ENCODE data around the gene FHIT. TPM values are rescaled to one million over a fixed set of nuclear protein-coding genes. Genes with fewer than 3 reads are reported as not detected.

FHIT gene
- polyA plus RNA-seq, 1 experiment, result 0.11 TPM

DNA sequence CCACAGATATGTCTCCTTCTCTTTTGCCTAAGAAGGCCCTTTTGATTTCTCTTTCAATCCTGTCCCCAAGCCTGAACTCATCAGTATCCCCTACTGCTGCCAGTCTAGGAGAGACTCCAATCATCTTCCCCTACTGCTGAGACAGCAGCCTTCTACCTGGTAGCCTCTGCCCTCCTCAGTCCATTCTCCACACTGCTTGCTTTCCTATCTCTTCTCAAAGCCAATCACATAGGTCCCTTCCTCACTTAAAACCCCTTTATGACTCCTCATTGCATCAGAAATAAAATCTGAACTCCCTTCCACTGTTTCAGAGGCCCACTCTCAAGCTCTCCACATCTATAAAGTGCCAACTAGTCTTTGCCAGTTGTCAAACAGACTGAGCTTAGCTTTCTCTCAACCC is 1119.6 kb downstream of the FHIT start:
- ChIA-PET POLR2A (no interaction called here), CTCF (no interaction called here)
- no peak overlapping the region for H3K4me3 ChIP-seq (ENCODE audit: low read depth, low read length)
- DNase-seq (ENCODE audit: low read depth), result no peak
- no peaks in the 10 kb centered on the region for H3K36me3 ChIP-seq (ENCODE audit: control insufficient read depth, insufficient read depth, low read length)
- H3K27me3 ChIP-seq (ENCODE audit: control insufficient read depth, insufficient read depth, low read length), result no peaks in the 10 kb centered on the region
- TF ChIP-seq, protein P1, sequence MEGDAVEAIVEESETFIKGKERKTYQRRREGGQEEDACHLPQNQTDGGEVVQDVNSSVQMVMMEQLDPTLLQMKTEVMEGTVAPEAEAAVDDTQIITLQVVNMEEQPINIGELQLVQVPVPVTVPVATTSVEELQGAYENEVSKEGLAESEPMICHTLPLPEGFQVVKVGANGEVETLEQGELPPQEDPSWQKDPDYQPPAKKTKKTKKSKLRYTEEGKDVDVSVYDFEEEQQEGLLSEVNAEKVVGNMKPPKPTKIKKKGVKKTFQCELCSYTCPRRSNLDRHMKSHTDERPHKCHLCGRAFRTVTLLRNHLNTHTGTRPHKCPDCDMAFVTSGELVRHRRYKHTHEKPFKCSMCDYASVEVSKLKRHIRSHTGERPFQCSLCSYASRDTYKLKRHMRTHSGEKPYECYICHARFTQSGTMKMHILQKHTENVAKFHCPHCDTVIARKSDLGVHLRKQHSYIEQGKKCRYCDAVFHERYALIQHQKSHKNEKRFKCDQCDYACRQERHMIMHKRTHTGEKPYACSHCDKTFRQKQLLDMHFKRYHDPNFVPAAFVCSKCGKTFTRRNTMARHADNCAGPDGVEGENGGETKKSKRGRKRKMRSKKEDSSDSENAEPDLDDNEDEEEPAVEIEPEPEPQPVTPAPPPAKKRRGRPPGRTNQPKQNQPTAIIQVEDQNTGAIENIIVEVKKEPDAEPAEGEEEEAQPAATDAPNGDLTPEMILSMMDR (IDR thresholded peaks at IDR 0.05; ENCODE audit: insufficient read depth, low read depth, low read length), result no peak

DNA sequence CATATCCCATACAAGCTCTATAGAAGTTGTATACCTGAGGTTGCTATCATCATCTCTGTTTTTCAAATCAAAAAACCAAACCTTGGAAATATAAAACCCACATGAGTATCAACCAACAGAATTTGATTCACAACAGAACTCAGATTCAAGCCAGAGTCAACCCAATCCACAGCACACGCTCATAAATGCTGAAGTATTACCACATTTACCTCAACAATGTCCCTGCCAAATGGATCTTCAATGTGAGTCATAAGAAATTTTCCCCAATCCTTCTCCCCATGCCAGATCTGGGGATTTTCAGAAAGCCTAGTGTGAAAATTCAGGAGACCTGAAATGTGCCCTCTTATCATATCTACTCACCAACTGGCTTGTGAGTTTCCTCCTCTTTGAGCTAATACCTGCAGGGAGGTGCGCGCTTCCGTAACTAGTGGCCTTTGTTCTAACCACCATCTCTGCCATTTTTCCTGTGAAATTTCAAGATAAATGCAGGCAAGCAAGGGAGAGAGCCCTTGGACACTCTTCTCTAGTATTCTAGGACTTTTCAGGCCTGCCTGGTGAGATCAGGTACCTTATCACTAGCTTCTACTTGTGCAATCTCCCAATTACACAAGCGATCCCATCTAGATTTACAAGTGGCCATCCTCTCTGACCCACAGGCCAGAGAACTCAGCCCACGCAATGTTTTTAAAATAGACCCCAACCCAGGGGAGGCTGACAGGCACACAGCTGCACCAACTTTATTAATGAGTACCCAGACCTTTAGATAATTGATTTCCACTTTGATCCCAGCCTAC is 1124.5 kb downstream of the FHIT start:
- TF ChIP-seq, protein P1 (IDR thresholded peaks at IDR 0.05; ENCODE audit: insufficient read depth, low read depth, low read length), result no peak
- Histone ChIP-seq H3K36me3 (ENCODE audit: control insufficient read depth, insufficient read depth, low read length) (no peaks in the 10 kb centered on the region), H3K27me3 (ENCODE audit: control insufficient read depth, insufficient read depth, low read length) (no peaks in the 10 kb centered on the region), H3K4me3 (ENCODE audit: low read depth, low read length) (no peak overlapping the region)
- no peak for DNase-seq (ENCODE audit: low read depth)
- ChIA-PET POLR2A (no interaction called here), CTCF (interaction anchor here (0.9 kb wide), 1 partner anchor 20 kb away, joined by 3 read pairs; no protein-coding TSS in a partner anchor)

GRCh38 chr3:60125686-60126085 is 1125.6 kb downstream of the FHIT start:
- H3K36me3 ChIP-seq (ENCODE audit: control insufficient read depth, insufficient read depth, low read length), result no peaks in the 10 kb centered on the region
- no peaks in the 10 kb centered on the region for H3K27me3 ChIP-seq (ENCODE audit: control insufficient read depth, insufficient read depth, low read length)
- DNase-seq (ENCODE audit: low read depth), result no peak
- CTCF ChIA-PET, result no interaction called here
- TF ChIP-seq, protein P1 (IDR thresholded peaks at IDR 0.05; ENCODE audit: insufficient read depth, low read depth, low read length), result no peak
- no peak overlapping the region for H3K4me3 ChIP-seq (ENCODE audit: low read depth, low read length)
- POLR2A ChIA-PET, result no interaction called here

GRCh38 chr3:60120245-60120644 is 1131.0 kb downstream of the FHIT start:
- TF ChIP-seq, protein P1 (IDR thresholded peaks at IDR 0.05; ENCODE audit: insufficient read depth, low read depth, low read length), result no peak
- CTCF ChIA-PET, result interaction anchor here (0.5 kb wide), 1 partner anchor 20 kb away, joined by 3 read pairs; no protein-coding TSS in a partner anchor

GRCh38 chr3:60114191-60114590 is 1137.1 kb downstream of the FHIT start:
- ChIA-PET CTCF (no interaction called here), POLR2A (no interaction called here)
- H3K27me3 ChIP-seq (ENCODE audit: control insufficient read depth, insufficient read depth, low read length), result no peaks in the 10 kb centered on the region
- TF ChIP-seq, protein P1 (IDR thresholded peaks at IDR 0.05; ENCODE audit: insufficient read depth, low read depth, low read length), result no peak
- H3K36me3 ChIP-seq (ENCODE audit: control insufficient read depth, insufficient read depth, low read length), result no peaks in the 10 kb centered on the region
- H3K4me3 ChIP-seq (ENCODE audit: low read depth, low read length), result no peak overlapping the region
- DNase-seq (ENCODE audit: low read depth), result no peak

More at GRCh38 chr3:60120245-60120644, 1131.0 kb downstream of the FHIT start:
- POLR2A ChIA-PET, result no interaction called here
- Histone ChIP-seq H3K27me3 (ENCODE audit: control insufficient read depth, insufficient read depth, low read length) (no peaks in the 10 kb centered on the region), H3K36me3 (ENCODE audit: control insufficient read depth, insufficient read depth, low read length) (no peaks in the 10 kb centered on the region), H3K4me3 (ENCODE audit: low read depth, low read length) (no peak overlapping the region)
- DNase-seq (ENCODE audit: low read depth), result no peak

Measured in BJ (cell line).